Omental fat pad (tissue), 4 donors: ENCODE results near the gene CYCS. TPM values are rescaled to one million over a fixed set of nuclear protein-coding genes. Genes with fewer than 3 reads are reported as not detected.

Experiments
- ATAC-seq: fragments of 150-250 bp; one replicate; pipeline ENCODE4 v1.9.1; 2016; ENCODE audit warnings: mild to moderate bottlenecking, moderate library complexity; ENCODE audit not compliant: low FRiP score
- DNase-seq: peaks from one replicate; pipeline ENCODE4 v3.0.0-alpha.2; 2019; ENCODE audit warnings: low spot score
- CTCF ChIP-seq, 3 donors: fragments of 450-650 bp; IDR thresholded peaks; one replicate each; pipeline ENCODE4 v1.5.1; 2016 to 2017; ENCODE audit warnings: antibody characterized with exemption in 3 of 3, mild to moderate bottlenecking in 3 of 3, moderate library complexity in 2 of 3
- total RNA-seq, 4 donors: library from RNA; depleted of rRNA; stranded (reverse); fragments of >200 nt; gene quantifications; one replicate each; pipeline ENCODE4 v1.1.0, GENCODE V29; 2016

CYCS gene
- total RNA-seq, 4 donors from 2014 or later = 40.8 to 84.4 (median 56.1) TPM

GRCh38 chr7:25158966-25159365 is 33.9 kb upstream of the CYCS start:
- ATAC-seq = no peak
- TF ChIP-seq CTCF (IDR thresholded peaks at IDR 0.05) = no peak
- DNase-seq = no peak

GRCh38 chr7:25151773-25152172 is 26.7 kb upstream of the CYCS start:
- no peak for ATAC-seq
- TF ChIP-seq CTCF (IDR thresholded peaks at IDR 0.05) = no peak
- DNase-seq = no peak

- no peak for ATAC-seq
Measured at GRCh38 chr7:25149836-25150235, 24.8 kb upstream of the CYCS start.

DNA sequence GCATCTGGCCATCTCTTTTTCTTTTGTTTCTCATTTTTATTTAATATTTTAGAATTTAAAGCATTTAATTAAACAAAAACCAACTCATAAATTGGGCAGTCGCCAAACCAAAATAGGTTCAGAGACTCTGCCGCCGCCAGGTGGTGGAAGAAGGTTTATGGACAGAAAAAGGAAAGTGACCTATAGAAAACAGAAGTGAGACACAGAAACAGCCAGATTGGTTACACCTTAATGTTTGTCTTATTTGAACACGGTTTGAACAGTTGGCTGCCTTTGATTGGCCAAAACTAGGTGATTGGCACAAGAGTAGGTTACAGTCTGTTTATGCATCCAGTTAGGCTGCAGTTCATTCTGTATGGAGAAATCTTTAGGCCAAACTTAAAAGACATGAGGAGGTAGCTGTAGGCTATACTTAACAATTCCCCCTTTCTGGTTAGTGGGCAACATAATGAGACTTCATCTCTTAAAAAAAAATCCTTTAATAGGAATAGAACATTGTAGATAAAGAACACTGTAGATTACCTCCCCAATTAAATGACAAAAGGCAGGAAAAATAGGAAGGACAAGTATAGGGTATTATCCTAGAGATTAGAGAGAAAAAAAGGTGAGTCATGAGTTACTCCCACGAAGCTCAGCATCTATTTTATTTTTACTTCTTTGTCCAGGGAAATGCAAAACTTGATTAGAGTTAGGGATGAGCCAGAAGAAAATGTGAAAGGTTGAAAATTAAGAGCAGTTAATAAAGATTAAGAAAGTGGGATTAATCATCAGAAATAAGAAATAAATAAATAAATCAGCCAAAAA is 23.9 kb upstream of the CYCS start:
- DNase-seq (no peak), ATAC-seq (no peak)
- TF ChIP-seq CTCF (IDR thresholded peaks at IDR 0.05) = no peak

More at GRCh38 chr7:25149836-25150235, 24.8 kb upstream of the CYCS start:
- TF ChIP-seq CTCF (IDR thresholded peaks at IDR 0.05) = no peak
- DNase-seq = no peak

DNA sequence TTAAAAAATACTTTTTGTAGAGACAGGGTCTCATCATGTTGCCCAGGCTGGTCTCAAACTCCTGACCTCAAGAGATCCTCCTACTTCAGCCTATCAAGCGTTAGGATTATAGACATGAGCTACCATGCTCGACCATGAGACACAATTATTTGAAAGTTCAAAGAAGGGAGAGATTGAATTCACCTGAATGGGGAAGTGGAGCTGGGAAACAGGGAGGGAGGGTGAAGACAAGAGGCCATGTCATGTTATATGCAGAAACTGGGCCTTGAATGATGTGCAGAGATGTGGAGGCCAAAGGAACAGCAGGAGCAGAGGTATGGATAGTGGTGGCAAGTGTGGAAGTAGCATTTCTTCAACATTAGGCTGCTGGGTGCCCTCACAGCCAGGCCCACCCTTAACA is 18.7 kb upstream of the CYCS start:
- ATAC-seq (no peak), DNase-seq (no peak)
- no peak for TF ChIP-seq CTCF (IDR thresholded peaks at IDR 0.05)

DNA sequence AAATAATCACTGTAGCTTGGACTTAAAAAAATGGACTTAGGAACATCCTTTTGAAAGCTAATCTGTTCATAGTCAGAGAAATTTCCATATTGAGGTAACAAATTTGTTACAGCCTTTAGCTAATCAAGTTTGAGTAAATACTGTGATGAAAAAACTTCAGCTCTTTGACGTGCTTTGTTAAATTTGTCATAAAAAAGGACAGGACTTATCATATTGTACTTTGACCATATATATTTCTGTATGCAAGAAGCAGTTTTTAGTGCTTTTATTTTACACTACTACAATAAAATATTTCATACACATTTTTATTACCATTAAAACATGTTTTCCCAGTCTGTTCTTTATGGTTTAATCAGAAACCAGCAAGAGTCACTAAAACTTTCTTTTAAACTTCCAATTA is 14.5 kb upstream of the CYCS start:
- no peak for TF ChIP-seq CTCF (IDR thresholded peaks at IDR 0.05)
- DNase-seq (no peak), ATAC-seq (no peak)

GRCh38 chr7:25134358-25135010 is 9.4 kb upstream of the CYCS start:
- DNase-seq = no peak
- no peak for ATAC-seq
- no peak for TF ChIP-seq CTCF (IDR thresholded peaks at IDR 0.05)
